DOHH2 (cell line): ENCODE measurements around the gene GAS2L3.
"Not testable (repeated sequence)": the region's sequence is repeated elsewhere in the genome, so short reads cannot be mapped to it uniquely, and the experiment has no call there.

ENCODE experiments used
- H3F3A ChIP-seq: fragments of 200-600 bp; sonication (generic), shearing (Covaris generic); 2 replicates; pipeline ENCODE4 v1.6.0; 2016; ENCODE audit warnings: antibody characterized with exemption, mild to moderate bottlenecking; ENCODE audit not compliant: control insufficient read depth, insufficient read depth
- H3K27ac ChIP-seq: fragments of 200-600 bp; sonication (generic); 2 replicates; pipeline ENCODE4 v1.5.1; 2014; ENCODE audit warnings: low read depth, mild to moderate bottlenecking, low read length, moderate library complexity
- H3K27me3 ChIP-seq: fragments of 200-600 bp; sonication (generic); 2 replicates; pipeline ENCODE4 v1.6.1; 2014; ENCODE audit warnings: mild to moderate bottlenecking, low read length, mixed read lengths; ENCODE audit not compliant: control insufficient read depth
- H3K36me3 ChIP-seq: fragments of 200-600 bp; sonication (generic); 2 replicates; pipeline ENCODE4 v1.6.1; 2014; ENCODE audit warnings: mild to moderate bottlenecking, low read length, moderate library complexity, mixed read lengths; ENCODE audit not compliant: control insufficient read depth
- H3K4me1 ChIP-seq: fragments of 200-600 bp; sonication (generic); 2 replicates; pipeline ENCODE4 v1.6.1; 2014; ENCODE audit warnings: mild to moderate bottlenecking, low read length, mixed read lengths; ENCODE audit not compliant: control insufficient read depth
- H3K4me2 ChIP-seq: fragments of 200-600 bp; sonication (generic); 2 replicates; pipeline ENCODE4 v1.6.0; 2014; ENCODE audit warnings: mild to moderate bottlenecking, low read length, moderate library complexity
- H3K4me3 ChIP-seq: fragments of 200-600 bp; sonication (generic); 2 replicates; pipeline ENCODE4 v1.5.1; 2014; ENCODE audit warnings: mild to moderate bottlenecking, low read length, mixed read lengths
- H3K79me2 ChIP-seq: fragments of 200-600 bp; sonication (generic); 2 replicates; pipeline ENCODE4 v1.6.1; 2014; ENCODE audit warnings: mild to moderate bottlenecking, low read length, mixed read lengths; ENCODE audit not compliant: control insufficient read depth
- H3K9me2 ChIP-seq: fragments of 200-600 bp; sonication (generic); replicated peaks from 2 replicates; pipeline ENCODE4 v1.6.1; 2014; ENCODE audit warnings: mild to moderate bottlenecking, low read length, mixed read lengths; ENCODE audit not compliant: control insufficient read depth
- H3K9me3 ChIP-seq: fragments of 200-600 bp; sonication (generic); 2 replicates; pipeline ENCODE4 v1.6.1; 2014; ENCODE audit warnings: antibody characterized with exemption, low read length, mixed read lengths; ENCODE audit not compliant: control insufficient read depth, insufficient read depth
- H4K20me1 ChIP-seq: fragments of 200-600 bp; sonication (generic); 2 replicates; pipeline ENCODE4 v1.6.0; 2014; ENCODE audit warnings: low read depth, mild to moderate bottlenecking, antibody characterized with exemption, low read length, moderate library complexity; ENCODE audit not compliant: control insufficient read depth, insufficient read depth
- CTCF ChIP-seq: fragments of 200-600 bp; sonication (generic); IDR thresholded peaks from one replicate; pipeline ENCODE4 v1.5.1; 2014; ENCODE audit warnings: antibody characterized with exemption, mild to moderate bottlenecking, low read depth, low read length; ENCODE audit not compliant: poor library complexity, severe bottlenecking
- EZH2phosphoT487 ChIP-seq: fragments of 200-600 bp; sonication (generic); IDR thresholded peaks from 2 replicates; pipeline ENCODE4 v1.6.1; 2017; ENCODE audit warnings: borderline replicate concordance, mild to moderate bottlenecking, antibody characterized with exemption, low read length, moderate library complexity, mixed read lengths

GAS2L3 gene

GRCh38 chr12:100624571-100624970, 51.1 kb downstream of the GAS2L3 start:
- Histone ChIP-seq H3K9me2 (no peaks in the 10 kb centered on the region), H4K20me1 (no peaks in the 10 kb centered on the region), H3K36me3 (no peaks in the 10 kb centered on the region), H3K4me2 (no peak overlapping the region), H3F3A (no peaks in the 10 kb centered on the region), H3K27ac (no peak overlapping the region), H3K9me3 (no peaks in the 10 kb centered on the region), H3K79me2 (no peaks in the 10 kb centered on the region), H3K4me3 (no peak overlapping the region), H3K4me1 (no peaks in the 10 kb centered on the region), H3K27me3 (no peaks in the 10 kb centered on the region)
- no peak for TF ChIP-seq CTCF
- no peak for TF ChIP-seq EZH2phosphoT487

- Histone ChIP-seq H3K27ac (no peak overlapping the region), H3K4me2 (no peak overlapping the region)
- no peak for TF ChIP-seq CTCF
- no peak for TF ChIP-seq EZH2phosphoT487
These were observed 59.0 kb downstream of the GAS2L3 start for GRCh38 chr12:100632445-100632892.

GRCh38 chr12:100633082-100633785, 59.8 kb downstream of the GAS2L3 start:
- not testable (repeated sequence) for H4K20me1 ChIP-seq, H3F3A ChIP-seq, H3K9me3 ChIP-seq

More at GRCh38 chr12:100632445-100632892, 59.0 kb downstream of the GAS2L3 start:
- H3F3A ChIP-seq: no peaks in the 10 kb centered on the region
- no peaks in the 10 kb centered on the region for H3K9me2 ChIP-seq
- H3K4me3 ChIP-seq: no peak overlapping the region
- no peaks in the 10 kb centered on the region for H3K36me3 ChIP-seq
- no peaks in the 10 kb centered on the region for H3K9me3 ChIP-seq
- no peaks in the 10 kb centered on the region for H3K4me1 ChIP-seq
- H3K27me3 ChIP-seq: no peaks in the 10 kb centered on the region
- no peaks in the 10 kb centered on the region for H3K79me2 ChIP-seq
- no peaks in the 10 kb centered on the region for H4K20me1 ChIP-seq

GRCh38 chr12:100643246-100643645, 69.8 kb downstream of the GAS2L3 start:
- Histone ChIP-seq H3K4me2 (no peak overlapping the region), H3K9me2 (no peaks in the 10 kb centered on the region), H3K4me3 (no peak overlapping the region), H3K9me3 (no peaks in the 10 kb centered on the region), H3F3A (no peaks in the 10 kb centered on the region), H4K20me1 (no peaks in the 10 kb centered on the region), H3K79me2 (no peaks in the 10 kb centered on the region), H3K4me1 (no peaks in the 10 kb centered on the region), H3K27ac (no peak overlapping the region), H3K27me3 (no peaks in the 10 kb centered on the region), H3K36me3 (no peaks in the 10 kb centered on the region)
- TF ChIP-seq EZH2phosphoT487 (no peak), CTCF (no peak)

More at GRCh38 chr12:100633082-100633785, 59.8 kb downstream of the GAS2L3 start:
- not testable (repeated sequence) for H3K36me3 ChIP-seq, H3K4me2 ChIP-seq, H3K27ac ChIP-seq, H3K9me2 ChIP-seq, H3K27me3 ChIP-seq, H3K4me3 ChIP-seq, H3K4me1 ChIP-seq, H3K79me2 ChIP-seq
